EL (cell line): ENCODE measurements around the gene CELSR2.
"Not testable (repeated sequence)": the region's sequence is repeated elsewhere in the genome, so short reads cannot be mapped to it uniquely, and the experiment has no call there.

Source experiments
- DNase-seq: peaks from one replicate; pipeline ENCODE4 v3.0.0-alpha.2; 2016

CELSR2 gene

DNA sequence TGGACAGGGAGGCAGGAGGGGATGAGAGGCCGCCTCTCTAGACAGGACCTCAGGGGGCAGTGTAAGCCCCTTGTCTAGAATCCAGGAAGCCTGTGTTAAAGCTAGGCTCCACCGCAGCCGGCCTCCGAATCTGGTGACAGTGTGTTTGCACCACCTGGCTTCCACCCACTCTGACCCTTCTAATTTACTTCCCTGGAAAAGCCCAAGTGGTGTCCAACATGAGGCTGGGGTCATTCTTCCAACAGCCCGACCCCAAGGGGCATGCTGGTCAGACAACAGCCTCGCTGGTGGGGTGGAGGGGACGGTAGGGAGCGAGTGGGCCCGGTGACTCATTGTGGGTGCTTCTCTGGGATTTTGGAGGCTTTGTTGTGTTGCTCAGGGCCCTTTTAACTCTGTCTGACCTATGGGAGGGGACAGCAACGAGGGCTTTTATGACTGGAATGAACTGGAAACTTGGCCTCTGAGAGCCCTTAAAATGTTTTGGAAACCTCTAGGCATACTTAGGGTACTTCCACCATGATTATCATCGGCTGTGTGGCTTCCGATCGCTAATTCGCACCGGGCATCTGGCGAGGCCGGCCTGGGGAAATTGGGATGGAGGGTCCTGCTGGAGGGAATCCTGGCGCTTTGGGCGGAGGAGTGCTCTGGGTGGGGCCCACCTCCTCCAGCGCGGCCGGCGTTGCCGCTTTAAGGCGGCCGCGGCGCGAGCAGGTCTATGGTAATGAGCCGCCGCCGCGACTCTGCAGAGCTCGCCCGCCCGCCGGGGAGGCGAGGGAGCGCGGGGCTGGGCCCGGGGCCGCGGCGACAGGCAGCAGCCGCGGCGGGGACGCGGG lies at the start of gene CELSR2:
CELSR2 (plus strand) TSS at position 743 of the 833 bp plus-strand sequence. CDS start 541 bp downstream, outside the sequence.
- peak; percentile 67 for DNase-seq

DNA sequence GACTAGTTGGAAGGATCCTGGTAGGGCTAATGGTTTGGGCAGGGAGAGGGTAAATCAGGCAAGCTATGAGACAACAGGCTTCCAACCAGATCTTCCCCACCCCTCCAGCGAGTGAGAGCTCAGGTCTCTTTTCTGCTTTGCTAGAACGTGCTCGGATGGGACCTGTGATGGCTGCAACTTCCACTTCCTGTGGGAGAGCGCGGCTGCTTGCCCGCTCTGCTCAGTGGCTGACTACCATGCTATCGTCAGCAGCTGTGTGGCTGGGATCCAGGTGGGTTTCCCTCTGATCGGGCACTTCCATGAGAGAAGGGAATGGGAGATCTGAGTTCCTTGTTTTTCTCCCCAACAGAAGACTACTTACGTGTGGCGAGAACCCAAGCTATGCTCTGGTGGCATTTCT lies 49.6 kb upstream of the CELSR2 start:
- no peak for DNase-seq

GRCh38 chr1:109201123-109201703 lies 48.1 kb upstream of the CELSR2 start:
- DNase-seq: peak; percentile 86

DNA sequence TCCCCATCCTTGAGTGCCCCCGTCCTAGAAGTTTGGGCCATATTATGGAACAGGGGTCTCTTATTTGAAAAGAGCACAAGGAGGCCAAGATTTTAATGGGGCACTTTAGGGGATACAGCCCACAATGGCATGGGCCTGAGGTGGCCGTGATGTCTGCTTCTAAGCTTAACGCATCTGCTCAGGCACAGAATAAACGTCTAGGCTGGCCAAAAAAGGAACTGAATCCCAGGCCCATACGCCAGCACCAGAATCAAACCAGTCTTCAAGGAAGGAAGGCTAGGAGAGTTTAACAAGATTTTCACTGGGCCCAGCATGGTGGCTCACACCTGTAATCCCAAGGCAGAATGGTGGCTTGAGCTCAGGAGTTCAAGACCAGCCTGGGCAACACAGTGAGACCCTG lies 44.9 kb upstream of the CELSR2 start:
- no peak for DNase-seq

GRCh38 chr1:109206339-109206738 lies 43.0 kb upstream of the CELSR2 start:
- DNase-seq: no peak

DNA sequence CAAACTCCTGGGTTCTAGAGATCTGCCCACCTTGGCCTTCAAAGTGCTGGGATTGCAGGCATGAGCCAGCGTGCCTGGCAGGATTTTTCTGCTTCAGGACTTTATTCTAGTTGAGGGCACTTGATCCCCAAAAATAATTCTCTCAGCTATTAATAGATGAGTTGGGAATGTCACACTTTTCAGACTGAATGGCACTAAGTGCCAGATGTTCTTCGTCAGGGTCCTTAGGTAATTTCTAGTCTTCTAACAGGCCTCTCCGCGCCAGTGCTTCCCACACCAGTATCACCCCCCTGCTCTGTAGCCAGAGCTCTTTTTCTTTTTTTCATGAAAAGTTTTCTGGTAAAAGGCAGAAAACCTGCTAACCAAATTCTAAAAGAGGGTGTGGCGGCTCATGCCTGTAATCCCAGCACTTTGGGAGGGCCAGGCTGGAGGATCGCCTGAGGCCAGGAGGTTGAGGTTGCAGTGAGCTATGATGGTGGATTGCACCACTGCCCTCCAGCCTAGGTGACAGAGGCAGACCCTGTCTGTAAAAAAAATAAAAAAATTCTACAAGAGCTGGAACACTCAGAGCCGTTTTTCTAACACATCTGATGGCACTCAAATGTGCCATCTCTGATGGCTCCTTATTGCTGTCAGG lies 41.8 kb upstream of the CELSR2 start:
- DNase-seq: no peak

DNA sequence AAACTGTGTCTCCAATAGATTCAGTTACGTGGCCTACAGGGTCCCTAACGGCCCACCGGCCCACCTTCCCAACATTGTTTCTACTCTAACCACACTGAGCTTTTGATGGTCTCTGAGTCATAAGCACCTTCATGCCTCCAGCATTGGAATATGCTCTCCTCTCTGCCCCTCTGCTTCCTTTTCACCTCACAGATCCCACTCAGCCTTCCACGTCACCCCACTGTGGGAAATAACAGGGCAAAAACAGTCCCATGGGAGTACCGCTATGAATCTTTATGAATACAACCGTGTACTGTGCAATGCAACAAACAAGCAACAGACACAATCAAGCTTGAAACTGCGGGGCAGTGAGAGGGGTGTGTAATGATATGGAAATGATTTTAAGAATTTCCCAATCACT lies 40.9 kb upstream of the CELSR2 start:
- DNase-seq: no peak

GRCh38 chr1:109208836-109209463 lies 40.4 kb upstream of the CELSR2 start:
- no peak for DNase-seq

GRCh38 chr1:109210058-109210457 lies 39.3 kb upstream of the CELSR2 start:
- no peak for DNase-seq

GRCh38 chr1:109213345-109213823 lies 36.0 kb upstream of the CELSR2 start:
- no peak for DNase-seq

DNA sequence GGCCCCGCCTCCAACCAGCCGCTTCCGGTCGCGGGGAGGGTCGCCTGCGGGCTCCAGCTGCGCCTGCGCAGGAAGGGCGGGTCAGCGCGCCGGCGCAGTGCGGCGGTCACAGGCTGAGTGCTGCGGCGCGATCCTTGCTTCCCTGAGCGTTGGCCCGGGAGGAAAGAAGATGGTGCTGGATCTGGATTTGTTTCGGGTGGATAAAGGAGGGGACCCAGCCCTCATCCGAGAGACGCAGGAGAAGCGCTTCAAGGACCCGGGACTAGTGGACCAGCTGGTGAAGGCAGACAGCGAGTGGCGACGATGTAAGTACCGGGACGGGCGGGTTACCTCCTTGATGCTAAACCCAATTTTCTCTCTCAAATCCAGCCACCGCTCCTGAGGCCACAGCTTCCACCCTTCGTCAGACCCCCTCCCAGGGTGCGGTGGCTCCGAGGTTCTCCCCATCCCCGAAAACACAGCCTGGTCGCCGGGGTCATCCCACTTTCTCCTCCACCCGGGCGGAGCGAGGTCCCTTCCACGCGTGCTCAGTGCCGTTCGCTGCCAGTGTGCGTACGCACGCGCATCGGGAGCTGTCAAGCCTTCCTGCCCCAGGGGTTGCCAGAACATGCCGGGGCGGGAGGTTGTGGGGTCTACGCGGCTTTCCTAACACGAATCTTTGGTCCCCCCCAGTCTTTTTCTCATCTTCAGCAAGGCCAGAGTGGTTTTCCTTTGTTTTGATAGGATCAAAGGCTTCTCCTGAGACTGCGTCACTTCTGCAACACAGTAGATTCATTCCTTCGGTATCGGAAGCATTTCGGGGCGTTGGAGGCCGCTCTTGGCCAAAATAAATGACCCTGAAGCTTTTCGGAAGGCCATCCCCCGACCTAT lies 35.3 kb upstream of the CELSR2 start, which contains the start of gene SARS1:
SARS1 (plus strand) TSS at position 95 of the 870 bp plus-strand sequence; CDS start at position 170, 75 bp downstream.
- peak; percentile 89 for DNase-seq

- peak; percentile 92 for DNase-seq
These were observed 34.4 kb upstream of the CELSR2 start for GRCh38 chr1:109214695-109215623.

GRCh38 chr1:109216662-109217061 lies 32.7 kb upstream of the CELSR2 start:
- no peak for DNase-seq

DNA sequence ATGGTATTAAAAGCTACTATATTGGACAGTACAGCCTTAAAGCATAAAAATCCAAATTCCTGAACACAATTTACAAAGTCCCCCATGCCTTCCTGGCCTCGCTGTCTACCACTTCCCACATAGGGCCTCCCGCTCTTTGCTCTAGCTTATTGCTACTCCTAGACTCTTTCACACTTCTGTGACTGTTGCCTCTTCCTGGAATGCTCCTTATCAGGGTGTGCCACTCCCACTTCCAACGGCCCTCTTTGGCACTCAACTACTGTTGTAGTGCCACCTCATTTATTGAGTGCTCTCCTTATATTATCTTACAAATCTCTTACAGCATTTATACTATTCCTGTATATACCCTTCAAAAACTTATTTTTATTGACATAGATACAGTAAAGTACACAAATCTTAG lies 30.8 kb upstream of the CELSR2 start:
- DNase-seq: no peak

- not testable (repeated sequence) for DNase-seq
These were observed 28.1 kb upstream of the CELSR2 start for GRCh38 chr1:109221201-109221600.

- no peak for DNase-seq
These were observed 24.0 kb upstream of the CELSR2 start for GRCh38 chr1:109225308-109225707.

DNA sequence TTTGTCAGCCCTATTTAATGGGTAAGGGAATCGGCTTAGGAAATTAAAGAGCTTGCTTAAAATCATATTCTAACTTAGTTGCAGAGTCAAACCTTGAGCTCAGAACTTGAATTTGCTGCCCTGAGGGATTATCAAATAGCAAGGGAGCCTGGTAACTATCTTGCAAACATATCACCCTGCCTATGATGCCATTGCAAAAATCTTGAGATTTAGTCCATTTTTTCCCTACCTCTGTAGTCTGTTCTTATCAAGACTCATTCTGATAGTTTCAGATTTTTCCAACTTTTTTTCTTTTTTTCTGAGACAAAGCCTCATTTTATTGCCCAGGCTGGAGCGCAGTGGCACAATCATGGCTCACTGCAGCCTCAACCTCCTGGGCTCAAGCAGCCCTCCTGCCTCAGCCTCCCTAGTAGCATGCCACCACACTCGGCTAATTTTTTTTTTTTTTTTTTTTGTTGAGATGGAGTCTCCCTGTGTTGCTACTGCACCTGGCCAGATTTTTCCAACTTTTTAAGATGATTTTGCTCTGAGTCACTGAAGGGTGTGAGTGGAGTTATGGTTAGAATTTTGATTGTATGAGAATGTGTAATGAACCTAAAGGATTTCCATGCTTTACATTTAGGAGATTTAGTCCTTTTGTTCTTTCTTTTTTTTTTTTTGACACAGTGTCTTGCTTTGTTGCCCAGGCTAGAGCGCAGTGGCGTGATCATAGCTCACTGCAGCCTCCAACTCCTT lies 23.5 kb upstream of the CELSR2 start:
- peak; percentile 45 for DNase-seq

GRCh38 chr1:109228167-109228566 lies 21.2 kb upstream of the CELSR2 start:
- peak; percentile 54 for DNase-seq

- DNase-seq: no peak
These were observed 19.7 kb upstream of the CELSR2 start for GRCh38 chr1:109229531-109230127.

- DNase-seq: no peak
These were observed 18.3 kb upstream of the CELSR2 start for GRCh38 chr1:109231066-109231465.
